T-helper 1 cell treated with Interleukin-12 subunit alpha and Interleukin-12 subunit beta and Interleukin-4 antibody, amounts not matched to agents 30 μg/mL and 1 μg/mL, for 36 hours (primary cell): ENCODE measurements around the gene TBXAS1.

Source experiments
- H3K27ac Mint-ChIP-seq: one replicate; pipeline ENCODE4 v1.8.0; 2021; ENCODE audit warnings: mild to moderate bottlenecking, mixed read lengths
- H3K27me3 Mint-ChIP-seq: one replicate; pipeline ENCODE4 v1.8.0; 2021; ENCODE audit warnings: low read depth, mixed read lengths
- H3K36me3 Mint-ChIP-seq: one replicate; pipeline ENCODE4 v1.8.0; 2021; ENCODE audit warnings: low read depth, mixed read lengths
- H3K4me1 Mint-ChIP-seq: one replicate; pipeline ENCODE4 v1.8.0; 2021; ENCODE audit warnings: low read depth, mixed read lengths
- H3K4me3 Mint-ChIP-seq: one replicate; pipeline ENCODE4 v1.8.0; 2021; ENCODE audit warnings: mild to moderate bottlenecking, moderate library complexity, mixed read lengths
- H3K9me3 Mint-ChIP-seq: one replicate; pipeline ENCODE4 v1.8.0; 2021; ENCODE audit warnings: mixed read lengths

The TBXAS1 gene

GRCh38 chr7:140060788-140061606 is 231.9 kb downstream of the TBXAS1 start:
- peaks cover 5% of the 10 kb centered on the region for H3K9me3 Mint-ChIP-seq
- peaks cover 52% of the 10 kb centered on the region for H3K4me1 Mint-ChIP-seq
- peak overlapping the region; percentile 94 for H3K4me3 Mint-ChIP-seq
- peaks cover 5% of the 10 kb centered on the region for H3K27me3 Mint-ChIP-seq
- H3K27ac Mint-ChIP-seq, result peak overlapping the region; percentile 95
- H3K36me3 Mint-ChIP-seq, result peaks cover 40% of the 10 kb centered on the region

DNA sequence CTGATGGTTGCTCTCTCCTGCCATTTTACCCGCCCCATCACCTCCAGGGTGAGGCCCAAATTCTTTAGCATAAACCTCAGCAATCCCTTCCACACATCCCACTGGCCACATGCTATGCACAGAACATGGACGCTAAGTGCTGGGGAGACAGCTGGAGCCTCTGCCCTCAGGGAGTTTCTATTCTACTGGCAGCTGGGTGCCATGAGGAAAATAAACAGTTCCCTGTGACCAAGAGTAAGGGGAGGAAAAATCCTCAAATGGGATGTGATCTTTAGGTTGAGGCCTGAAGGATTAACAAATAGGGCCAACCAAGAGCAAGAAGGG is 232.5 kb downstream of the TBXAS1 start:
- Mint-ChIP-seq H3K36me3 (peaks cover 41% of the 10 kb centered on the region), H3K4me1 (peaks cover 48% of the 10 kb centered on the region), H3K27ac (peak overlapping the region; percentile 95), H3K27me3 (peaks cover 8% of the 10 kb centered on the region), H3K9me3 (peaks cover 11% of the 10 kb centered on the region), H3K4me3 (peak overlapping the region; percentile 94)

DNA sequence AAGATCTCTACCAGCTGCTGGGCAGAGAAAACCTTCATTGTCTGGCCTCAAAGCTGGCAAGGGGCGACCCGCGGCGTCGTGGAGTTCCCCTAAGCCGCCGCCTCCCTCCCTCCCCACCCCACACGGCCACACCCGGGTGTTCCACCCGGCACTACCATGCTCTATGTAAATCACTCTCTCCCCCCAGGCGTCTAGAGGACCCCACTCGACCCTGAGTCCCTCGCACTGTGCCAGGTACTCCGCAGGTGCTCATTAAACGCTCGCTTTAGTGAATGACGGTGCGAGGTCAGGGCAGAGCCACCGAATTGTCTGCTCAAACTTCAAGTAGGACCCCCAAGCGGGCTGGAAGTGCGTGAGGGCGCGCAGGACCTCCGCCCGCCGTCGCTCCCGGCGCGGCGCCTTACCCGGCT is 233.1 kb downstream of the TBXAS1 start:
- Mint-ChIP-seq H3K4me1 (peaks cover 44% of the 10 kb centered on the region), H3K27me3 (peaks cover 8% of the 10 kb centered on the region), H3K27ac (peak overlapping the region; percentile 95), H3K9me3 (peaks cover 16% of the 10 kb centered on the region), H3K36me3 (peaks cover 41% of the 10 kb centered on the region), H3K4me3 (peak overlapping the region; percentile 94)

DNA sequence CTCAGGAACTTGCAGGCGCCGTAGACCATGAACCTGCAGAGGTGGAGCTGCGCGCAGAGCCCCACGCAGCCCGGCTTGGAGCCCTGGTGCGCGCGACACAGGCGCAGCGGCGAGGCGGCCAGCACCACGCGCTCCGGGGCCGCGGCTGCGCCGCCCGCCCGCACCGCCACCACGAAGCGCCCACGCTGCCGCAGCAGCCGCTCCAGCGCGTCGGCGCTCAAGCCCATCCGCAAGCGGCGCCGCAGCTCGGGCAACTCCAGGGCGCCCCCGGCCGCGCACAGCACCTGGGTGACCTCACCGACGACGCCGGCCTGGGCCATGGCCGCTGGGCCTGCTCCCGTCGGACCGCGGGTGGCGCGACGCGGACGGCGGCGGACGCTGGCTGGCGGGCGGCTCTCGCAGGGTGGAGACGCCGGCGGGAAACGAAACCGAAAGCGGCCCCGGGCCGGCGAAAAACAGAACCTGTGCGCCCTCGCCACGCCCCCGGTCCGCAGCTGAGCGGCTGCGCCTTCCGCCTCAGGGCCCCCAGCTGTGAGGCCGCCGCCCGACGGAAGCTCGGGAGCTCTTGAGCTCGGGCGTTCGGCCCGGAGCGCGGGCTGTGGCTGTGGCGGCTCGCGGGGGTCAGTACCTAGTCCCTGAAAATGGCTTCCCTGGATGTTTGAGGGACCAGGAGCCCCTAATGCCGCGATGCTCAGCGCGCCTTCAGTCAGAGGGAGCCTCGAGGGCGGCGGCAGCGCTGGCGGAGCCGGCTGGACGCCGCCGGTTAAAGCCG is 233.7 kb downstream of the TBXAS1 start, which contains the start of gene PARP12:
PARP12 (minus strand) TSS at position 424 of the 772 bp plus-strand sequence; CDS start at position 320, 104 bp downstream.
- H3K36me3 Mint-ChIP-seq, result peaks cover 39% of the 10 kb centered on the region
- H3K9me3 Mint-ChIP-seq, result peaks cover 21% of the 10 kb centered on the region
- peak within 1 kb of the TSS; percentile 94 for H3K4me3 Mint-ChIP-seq
- peaks cover 39% of the 10 kb centered on the region for H3K4me1 Mint-ChIP-seq
- H3K27me3 Mint-ChIP-seq, result peaks cover 8% of the 10 kb centered on the region
- H3K27ac Mint-ChIP-seq, result peak within 1 kb of the TSS; percentile 95

DNA sequence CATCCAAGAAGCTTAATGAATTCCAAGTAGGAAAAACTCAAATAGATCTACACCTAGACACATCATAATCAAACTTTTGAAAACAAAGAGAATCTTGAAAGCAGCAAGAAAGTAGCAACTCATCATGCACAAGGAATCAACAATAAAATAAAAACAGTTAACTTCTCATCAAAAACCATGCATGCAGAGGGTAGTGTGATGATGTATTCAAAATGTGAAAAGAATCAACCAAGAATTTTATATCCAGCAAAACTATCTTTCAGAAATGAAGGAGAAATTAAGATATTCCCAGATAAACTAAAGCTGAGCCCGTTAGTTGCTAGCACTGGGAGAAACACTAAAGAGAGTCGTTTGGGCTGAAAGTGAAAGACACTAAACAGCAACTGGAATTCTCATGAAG is 238.0 kb downstream of the TBXAS1 start:
- H3K9me3 Mint-ChIP-seq, result peaks cover 31% of the 10 kb centered on the region
- H3K36me3 Mint-ChIP-seq, result peaks cover 22% of the 10 kb centered on the region
- no peak overlapping the region for H3K4me3 Mint-ChIP-seq
- peaks cover 8% of the 10 kb centered on the region for H3K27me3 Mint-ChIP-seq
- no peak overlapping the region for H3K27ac Mint-ChIP-seq
- H3K4me1 Mint-ChIP-seq, result peaks cover 11% of the 10 kb centered on the region

DNA sequence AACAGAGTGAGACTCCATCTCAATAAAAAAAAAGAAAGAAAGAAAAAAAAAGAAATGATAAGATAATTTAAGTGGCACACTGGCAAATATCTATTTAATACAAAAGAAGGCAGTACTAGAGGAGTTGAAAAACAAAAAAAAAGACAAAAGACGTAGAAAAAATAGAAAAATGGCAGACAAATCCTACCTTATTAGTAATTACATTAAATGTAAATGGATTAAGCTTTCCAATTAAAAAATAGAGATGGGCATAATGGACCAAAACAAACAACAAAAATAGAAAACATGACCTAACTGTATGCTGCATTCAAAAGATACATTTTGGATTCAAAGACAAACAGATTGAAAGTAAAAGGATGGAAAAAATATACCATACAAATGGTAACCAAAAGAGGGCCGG is 239.0 kb downstream of the TBXAS1 start:
- Mint-ChIP-seq H3K27me3 (peaks cover 8% of the 10 kb centered on the region), H3K4me1 (peaks cover 11% of the 10 kb centered on the region), H3K4me3 (no peak overlapping the region), H3K9me3 (peaks cover 31% of the 10 kb centered on the region), H3K36me3 (peaks cover 23% of the 10 kb centered on the region), H3K27ac (no peak overlapping the region)

- peaks cover 12% of the 10 kb centered on the region for H3K27me3 Mint-ChIP-seq
- peaks cover 23% of the 10 kb centered on the region for H3K36me3 Mint-ChIP-seq
- H3K4me3 Mint-ChIP-seq, result no peak overlapping the region
- H3K9me3 Mint-ChIP-seq, result peaks cover 31% of the 10 kb centered on the region
- peaks cover 5% of the 10 kb centered on the region for H3K4me1 Mint-ChIP-seq
- H3K27ac Mint-ChIP-seq, result no peak overlapping the region
Measured at GRCh38 chr7:140069298-140069949, 240.4 kb downstream of the TBXAS1 start.
